Measurements from ENCODE around the gene ARHGAP10. TPM values are rescaled to one million over a fixed set of nuclear protein-coding genes. Genes with fewer than 3 reads are reported as not detected.
"Not testable (repeated sequence)": the region's sequence is repeated elsewhere in the genome, so short reads cannot be mapped to it uniquely, and the experiment has no call there.

Gene ARHGAP10
- total RNA-seq, 1 experiment from 2014 or later = 25.0 TPM

- Histone ChIP-seq H3K4me3 (no peak overlapping the region), H3K36me3 (0 out of 2 replicates have a peak, but pooled peaks cover 4% of the 10 kb centered on the region), H3K4me1 (peaks cover 8% of the 10 kb centered on the region; the same call in 1 of the 2 replicates), H3K27ac (no peak overlapping the region), H3K27me3 (no peaks in the 10 kb centered on the region), H3K9me3 (replicated peaks) (no peaks in the 10 kb centered on the region)
- DNase-seq = no peak
These were observed 337.4 kb downstream of the ARHGAP10 start for GRCh38 chr4:148069086-148069894.

- Histone ChIP-seq H3K27me3 (no peaks in the 10 kb centered on the region), H3K4me3 (no peak overlapping the region), H3K27ac (no peak overlapping the region), H3K4me1 (peaks cover 8% of the 10 kb centered on the region; the same call in 1 of the 2 replicates), H3K9me3 (replicated peaks) (no peaks in the 10 kb centered on the region), H3K36me3 (0 out of 2 replicates have a peak, but pooled peaks cover 4% of the 10 kb centered on the region)
- DNase-seq = no peak
These were observed 337.9 kb downstream of the ARHGAP10 start for GRCh38 chr4:148069895-148070178.

- H3K9me3 ChIP-seq (replicated peaks) = no peaks in the 10 kb centered on the region
- peaks cover 8% of the 10 kb centered on the region; the same call in 1 of the 2 replicates for H3K4me1 ChIP-seq
- DNase-seq = no peak
- H3K4me3 ChIP-seq = no peak overlapping the region
- H3K36me3 ChIP-seq = peaks cover 4% of the 10 kb centered on the region; the same call in 1 of the 2 replicates
- H3K27ac ChIP-seq = no peak overlapping the region
- no peaks in the 10 kb centered on the region for H3K27me3 ChIP-seq
These were observed 339.1 kb downstream of the ARHGAP10 start for GRCh38 chr4:148071009-148071408.

- no peak overlapping the region for H3K27ac ChIP-seq
- no peaks in the 10 kb centered on the region for H3K27me3 ChIP-seq
- peaks cover 8% of the 10 kb centered on the region; the same call in 1 of the 2 replicates for H3K4me1 ChIP-seq
- H3K9me3 ChIP-seq (replicated peaks) = no peaks in the 10 kb centered on the region
- no peak overlapping the region for H3K4me3 ChIP-seq
- H3K36me3 ChIP-seq = peaks cover 4% of the 10 kb centered on the region; the same call in 1 of the 2 replicates
- no peak for DNase-seq
These were observed 340.9 kb downstream of the ARHGAP10 start for GRCh38 chr4:148072789-148073188.

GRCh38 chr4:148073349-148073748 is 341.5 kb downstream of the ARHGAP10 start:
- no peak overlapping the region for H3K4me3 ChIP-seq
- H3K36me3 ChIP-seq = peaks cover 4% of the 10 kb centered on the region; the same call in 1 of the 2 replicates
- H3K27ac ChIP-seq = no peak overlapping the region
- no peak for DNase-seq
- H3K27me3 ChIP-seq = no peaks in the 10 kb centered on the region
- H3K4me1 ChIP-seq = peaks cover 5% of the 10 kb centered on the region; the same call in 1 of the 2 replicates
- no peaks in the 10 kb centered on the region for H3K9me3 ChIP-seq (replicated peaks)

- no peaks in the 10 kb centered on the region for H3K9me3 ChIP-seq (replicated peaks)
- H3K36me3 ChIP-seq = peaks cover 4% of the 10 kb centered on the region; the same call in 1 of the 2 replicates
- no peaks in the 10 kb centered on the region for H3K4me1 ChIP-seq
- no peaks in the 10 kb centered on the region for H3K27me3 ChIP-seq
- H3K27ac ChIP-seq = no peak overlapping the region
- DNase-seq = no peak
- no peak overlapping the region for H3K4me3 ChIP-seq
These were observed 342.6 kb downstream of the ARHGAP10 start for GRCh38 chr4:148074462-148074861.

- no peak for DNase-seq
- H3K4me1 ChIP-seq = no peaks in the 10 kb centered on the region
- H3K9me3 ChIP-seq (replicated peaks) = no peaks in the 10 kb centered on the region
- no peak overlapping the region for H3K4me3 ChIP-seq
- H3K27ac ChIP-seq = no peak overlapping the region
- no peaks in the 10 kb centered on the region for H3K27me3 ChIP-seq
- H3K36me3 ChIP-seq = peaks cover 4% of the 10 kb centered on the region; the same call in 1 of the 2 replicates
These were observed 343.6 kb downstream of the ARHGAP10 start for GRCh38 chr4:148075438-148075837.

GRCh38 chr4:148076964-148077363 is 345.1 kb downstream of the ARHGAP10 start:
- H3K9me3 ChIP-seq (replicated peaks) = no peaks in the 10 kb centered on the region
- H3K27me3 ChIP-seq = no peaks in the 10 kb centered on the region
- no peak overlapping the region for H3K4me3 ChIP-seq
- DNase-seq = peak; percentile 61 to 62
- peaks cover 4% of the 10 kb centered on the region; the same call in 1 of the 2 replicates for H3K36me3 ChIP-seq
- no peaks in the 10 kb centered on the region for H3K4me1 ChIP-seq
- H3K27ac ChIP-seq = no peak overlapping the region

- peaks cover 2% of the 10 kb centered on the region; the same call in 1 of the 2 replicates for H3K36me3 ChIP-seq
- DNase-seq = no peak
- no peaks in the 10 kb centered on the region for H3K4me1 ChIP-seq
- no peak overlapping the region for H3K4me3 ChIP-seq
- H3K27me3 ChIP-seq = no peaks in the 10 kb centered on the region
- no peaks in the 10 kb centered on the region for H3K9me3 ChIP-seq (replicated peaks)
- no peak overlapping the region for H3K27ac ChIP-seq
These were observed 345.7 kb downstream of the ARHGAP10 start for GRCh38 chr4:148077581-148077980.

GRCh38 chr4:148078061-148078460 is 346.2 kb downstream of the ARHGAP10 start:
- H3K36me3 ChIP-seq = no peaks in the 10 kb centered on the region; the same call in 1 of the 2 replicates
- no peaks in the 10 kb centered on the region for H3K4me1 ChIP-seq
- H3K9me3 ChIP-seq (replicated peaks) = no peaks in the 10 kb centered on the region
- no peak for DNase-seq
- no peak overlapping the region for H3K4me3 ChIP-seq
- no peaks in the 10 kb centered on the region for H3K27me3 ChIP-seq
- H3K27ac ChIP-seq = no peak overlapping the region

GRCh38 chr4:148079961-148080360 is 348.1 kb downstream of the ARHGAP10 start:
- DNase-seq = no peak
- no peaks in the 10 kb centered on the region for H3K27me3 ChIP-seq
- no peaks in the 10 kb centered on the region for H3K9me3 ChIP-seq (replicated peaks)
- no peak overlapping the region for H3K27ac ChIP-seq
- no peaks in the 10 kb centered on the region; the same call in 1 of the 2 replicates for H3K36me3 ChIP-seq
- no peak overlapping the region for H3K4me3 ChIP-seq
- H3K4me1 ChIP-seq = no peaks in the 10 kb centered on the region

GRCh38 chr4:148081267-148081666 is 349.4 kb downstream of the ARHGAP10 start:
- no peaks in the 10 kb centered on the region for H3K4me1 ChIP-seq
- no peaks in the 10 kb centered on the region for H3K27me3 ChIP-seq
- DNase-seq = no peak
- no peak overlapping the region for H3K4me3 ChIP-seq
- no peak overlapping the region for H3K27ac ChIP-seq
- no peaks in the 10 kb centered on the region for H3K9me3 ChIP-seq (replicated peaks)
- H3K36me3 ChIP-seq = no peaks in the 10 kb centered on the region; the same call in 1 of the 2 replicates

- DNase-seq = no peak
- Histone ChIP-seq H3K27ac (no peak overlapping the region), H3K27me3 (no peaks in the 10 kb centered on the region), H3K9me3 (replicated peaks) (no peaks in the 10 kb centered on the region), H3K4me1 (no peaks in the 10 kb centered on the region), H3K4me3 (no peak overlapping the region), H3K36me3 (no peaks in the 10 kb centered on the region; the same call in 1 of the 2 replicates)
These were observed 349.9 kb downstream of the ARHGAP10 start for GRCh38 chr4:148081745-148082144.

- not testable (repeated sequence) for DNase-seq; H3K4me1 ChIP-seq; H3K4me3 ChIP-seq; H3K27ac ChIP-seq; H3K9me3 ChIP-seq (replicated peaks); H3K36me3 ChIP-seq; H3K27me3 ChIP-seq
These were observed 351.2 kb downstream of the ARHGAP10 start for GRCh38 chr4:148083073-148083472.

GRCh38 chr4:148089624-148090023 is 357.7 kb downstream of the ARHGAP10 start:
- Histone ChIP-seq H3K4me1 (no peaks in the 10 kb centered on the region), H3K9me3 (replicated peaks) (no peaks in the 10 kb centered on the region), H3K27ac (no peak overlapping the region), H3K36me3 (no peaks in the 10 kb centered on the region), H3K27me3 (no peaks in the 10 kb centered on the region), H3K4me3 (no peak overlapping the region)
- no peak for DNase-seq
